GM19351 (cell line): Measurements from ENCODE around the gene PTN.

Experiments
- ATAC-seq: cut with Tn5 transposase; IDR thresholded peaks from one replicate; pipeline ENCODE4 v1.9.1; 2021; ENCODE audit warnings: mild to moderate bottlenecking, moderate library complexity; ENCODE audit not compliant: unreplicated experiment

PTN gene

GRCh38 chr7:137324796-137325696 lies 18.5 kb downstream of the PTN start:
- no peak for ATAC-seq

- no peak for ATAC-seq
Observed at GRCh38 chr7:137316648-137317353, 26.7 kb downstream of the PTN start.

- ATAC-seq: no peak
Observed at GRCh38 chr7:137313201-137313600, 30.3 kb downstream of the PTN start.

GRCh38 chr7:137306748-137307147 lies 36.8 kb downstream of the PTN start:
- ATAC-seq: no peak

- no peak for ATAC-seq
Observed at GRCh38 chr7:137305901-137306621, 37.5 kb downstream of the PTN start.

GRCh38 chr7:137304624-137305235 lies 38.8 kb downstream of the PTN start:
- ATAC-seq: no peak

- no peak for ATAC-seq
Observed at GRCh38 chr7:137304165-137304564, 39.4 kb downstream of the PTN start.

- ATAC-seq: no peak
Observed at GRCh38 chr7:137302081-137302480, 41.5 kb downstream of the PTN start.

- no peak for ATAC-seq
Observed at GRCh38 chr7:137298464-137298794, 45.1 kb downstream of the PTN start.

- no peak for ATAC-seq
Observed at GRCh38 chr7:137297551-137298463, 45.7 kb downstream of the PTN start.

- no peak for ATAC-seq
Observed at GRCh38 chr7:137296576-137296975, 47.0 kb downstream of the PTN start.

- ATAC-seq: no peak
Observed at GRCh38 chr7:137295739-137296324, 47.7 kb downstream of the PTN start.

GRCh38 chr7:137289101-137289500 lies 54.4 kb downstream of the PTN start:
- ATAC-seq: no peak

- no peak for ATAC-seq
Observed at GRCh38 chr7:137287651-137288258, 55.8 kb downstream of the PTN start.

GRCh38 chr7:137283153-137283552 lies 60.4 kb downstream of the PTN start:
- ATAC-seq: no peak

- no peak for ATAC-seq
Observed at GRCh38 chr7:137282043-137282442, 61.5 kb downstream of the PTN start.

- ATAC-seq: no peak
Observed at GRCh38 chr7:137276189-137276588, 67.3 kb downstream of the PTN start.

GRCh38 chr7:137272249-137272648 lies 71.3 kb downstream of the PTN start:
- no peak for ATAC-seq

GRCh38 chr7:137269240-137269639 lies 74.3 kb downstream of the PTN start:
- ATAC-seq: no peak
